Lower leg skin (tissue), 3 donors: ENCODE measurements around the gene ABHD1.

Source experiments
- CTCF ChIP-seq, 3 donors: fragments of 450-650 bp; IDR thresholded peaks; one replicate each; pipeline ENCODE4 v1.5.1; 2016; ENCODE audit warnings: antibody characterized with exemption in 3 of 3, mild to moderate bottlenecking in 3 of 3, moderate library complexity in 2 of 3
- POLR2A ChIP-seq, 2 donors: fragments of 450-650 bp; IDR thresholded peaks; one replicate each; pipeline ENCODE4 v1.6.1; 2016 to 2017; ENCODE audit warnings: antibody characterized with exemption in 2 of 2, mild to moderate bottlenecking in 1 of 2, moderate library complexity in 1 of 2

GRCh38 chr2:27155069-27155520 is 31.5 kb downstream of the ABHD1 start:
- TF ChIP-seq POLR2A (IDR thresholded peaks at IDR 0.05) (no peak), CTCF (IDR thresholded peaks at IDR 0.05) (no peak)
